Measurements from ENCODE around the gene UBQLN1. TPM values are rescaled to one million over a fixed set of nuclear protein-coding genes. Genes with fewer than 3 reads are reported as not detected.

Gene UBQLN1
- total and polyA plus RNA-seq, 4 donors: 26.3 to 140 (median 80.1) TPM

DNA sequence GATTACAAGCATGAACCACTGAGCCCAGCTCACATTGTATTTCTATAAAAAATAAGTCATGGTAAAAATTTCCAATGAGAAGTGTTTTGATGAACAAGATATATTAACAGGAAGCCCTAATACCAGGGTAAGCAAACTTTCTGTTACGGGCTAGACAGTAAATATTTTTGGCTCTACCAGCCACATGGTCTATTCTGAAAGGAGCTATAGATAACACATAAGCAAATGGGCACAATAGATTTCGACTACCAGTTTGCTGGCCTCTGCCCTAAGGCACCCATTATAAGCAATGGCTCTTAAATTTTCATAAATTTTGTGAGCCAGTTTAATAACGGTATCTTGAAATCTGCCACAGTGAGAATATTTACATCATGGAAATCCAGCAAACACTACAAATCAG, 8.1 kb downstream of the UBQLN1 start:
- Histone ChIP-seq H3K9ac (ENCODE audit: insufficient read depth in 1 of 2, low read length in 2 of 2) (no peak overlapping the region), H3K4me3 (no peak overlapping the region), H3K27ac (ENCODE audit: low read depth in 1 of 2, low read length in 1 of 2) (no peak overlapping the region), H3K27me3 (ENCODE audit: control insufficient read depth in 3 of 3, insufficient read depth in 3 of 3, low read length in 2 of 3) (no peaks in the 10 kb centered on the region), H3K4me1 (ENCODE audit: control insufficient read depth in 5 of 5, insufficient read depth in 5 of 5, low read length in 5 of 5) (peaks cover 0 to 18% (median 0%) of the 10 kb centered on the region in 5 donors), H3K36me3 (ENCODE audit: control insufficient read depth in 4 of 4, insufficient read depth in 4 of 4, low read length in 4 of 4) (no peaks in the 10 kb centered on the region), H3K9me3 (ENCODE audit: control insufficient read depth in 4 of 4, insufficient read depth in 3 of 4, low read length in 3 of 4) (no peaks in the 10 kb centered on the region)
- 85 to 91% methylated on average over 3 of the region's 3 CpGs for WGBS, 2 donors
- TF ChIP-seq, protein P1, sequence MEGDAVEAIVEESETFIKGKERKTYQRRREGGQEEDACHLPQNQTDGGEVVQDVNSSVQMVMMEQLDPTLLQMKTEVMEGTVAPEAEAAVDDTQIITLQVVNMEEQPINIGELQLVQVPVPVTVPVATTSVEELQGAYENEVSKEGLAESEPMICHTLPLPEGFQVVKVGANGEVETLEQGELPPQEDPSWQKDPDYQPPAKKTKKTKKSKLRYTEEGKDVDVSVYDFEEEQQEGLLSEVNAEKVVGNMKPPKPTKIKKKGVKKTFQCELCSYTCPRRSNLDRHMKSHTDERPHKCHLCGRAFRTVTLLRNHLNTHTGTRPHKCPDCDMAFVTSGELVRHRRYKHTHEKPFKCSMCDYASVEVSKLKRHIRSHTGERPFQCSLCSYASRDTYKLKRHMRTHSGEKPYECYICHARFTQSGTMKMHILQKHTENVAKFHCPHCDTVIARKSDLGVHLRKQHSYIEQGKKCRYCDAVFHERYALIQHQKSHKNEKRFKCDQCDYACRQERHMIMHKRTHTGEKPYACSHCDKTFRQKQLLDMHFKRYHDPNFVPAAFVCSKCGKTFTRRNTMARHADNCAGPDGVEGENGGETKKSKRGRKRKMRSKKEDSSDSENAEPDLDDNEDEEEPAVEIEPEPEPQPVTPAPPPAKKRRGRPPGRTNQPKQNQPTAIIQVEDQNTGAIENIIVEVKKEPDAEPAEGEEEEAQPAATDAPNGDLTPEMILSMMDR (IDR thresholded peaks at IDR 0.05; ENCODE audit: control extremely low read depth, extremely low read depth): no peak
- DNase-seq (no peak), ATAC-seq (ENCODE audit: insufficient read depth, low FRiP score) (no peak)

DNA sequence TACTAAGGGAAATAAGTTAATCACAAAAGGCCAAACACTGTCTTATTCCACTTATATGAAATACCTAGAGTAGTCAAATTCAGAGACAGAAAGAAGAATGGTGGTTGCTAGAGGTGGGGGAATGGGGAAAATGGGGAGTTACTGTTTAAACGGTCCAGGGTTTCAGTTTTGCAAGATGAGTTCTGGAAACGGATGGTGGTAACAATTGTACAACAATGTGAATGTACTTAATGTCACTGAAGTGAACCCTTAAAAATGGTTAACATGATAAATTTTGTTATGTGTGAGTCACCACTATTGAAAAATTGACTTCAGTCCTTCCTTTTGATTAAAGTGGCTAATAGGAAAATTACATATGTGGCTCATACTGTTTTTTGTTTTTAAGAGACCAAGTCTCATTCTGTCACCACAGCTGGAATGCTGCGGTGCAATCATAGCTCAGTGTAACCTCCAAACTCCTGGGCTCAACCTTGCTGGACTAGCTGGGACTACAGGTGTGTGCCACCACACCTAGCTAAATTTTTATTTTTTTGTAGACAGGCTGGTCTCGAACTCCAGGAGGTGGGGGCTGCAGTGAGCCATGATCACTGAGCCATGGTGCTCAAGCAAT, 8.7 kb downstream of the UBQLN1 start:
- no peaks in the 10 kb centered on the region for H3K9me3 ChIP-seq (ENCODE audit: control insufficient read depth in 4 of 4, insufficient read depth in 3 of 4, low read length in 3 of 4)
- TF ChIP-seq, protein P1 (IDR thresholded peaks at IDR 0.05; ENCODE audit: control extremely low read depth, extremely low read depth): no peak
- no peak overlapping the region for H3K9ac ChIP-seq (ENCODE audit: insufficient read depth in 1 of 2, low read length in 2 of 2)
- no peaks in the 10 kb centered on the region for H3K36me3 ChIP-seq (ENCODE audit: control insufficient read depth in 4 of 4, insufficient read depth in 4 of 4, low read length in 4 of 4)
- DNase-seq: no peak
- H3K27me3 ChIP-seq (ENCODE audit: control insufficient read depth in 3 of 3, insufficient read depth in 3 of 3, low read length in 2 of 3): no peaks in the 10 kb centered on the region
- 58 to 62% methylated on average over 4 of the region's 4 CpGs for WGBS, 2 donors
- ATAC-seq (ENCODE audit: insufficient read depth, low FRiP score): no peak
- H3K4me3 ChIP-seq: no peak overlapping the region
- peaks cover 0 to 18% (median 0%) of the 10 kb centered on the region in 5 donors for H3K4me1 ChIP-seq (ENCODE audit: control insufficient read depth in 5 of 5, insufficient read depth in 5 of 5, low read length in 5 of 5)
- H3K27ac ChIP-seq (ENCODE audit: low read depth in 1 of 2, low read length in 1 of 2): no peak overlapping the region

DNA sequence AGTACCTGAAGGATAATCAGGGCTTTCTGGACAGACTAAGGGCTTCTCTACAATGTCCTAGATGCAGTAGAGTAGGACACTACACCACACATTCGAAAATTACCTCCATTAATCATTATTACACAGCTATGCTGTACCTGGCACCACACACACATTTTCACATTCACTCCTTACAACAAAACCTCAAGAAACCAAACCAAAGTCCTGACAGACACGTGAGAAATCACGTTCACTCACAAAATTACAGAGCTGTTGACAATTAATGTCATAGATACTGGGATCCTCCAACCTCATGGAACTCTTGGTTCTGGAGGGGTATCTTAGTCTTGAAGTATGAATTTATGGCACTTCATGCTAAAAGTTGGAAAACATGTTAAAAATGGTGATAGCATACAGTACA, 16.3 kb downstream of the UBQLN1 start:
- no peak for DNase-seq
- TF ChIP-seq, protein P1 (IDR thresholded peaks at IDR 0.05; ENCODE audit: control extremely low read depth, extremely low read depth): no peak
- peaks cover 0 to 15% (median 0%) of the 10 kb centered on the region in 5 donors for H3K4me1 ChIP-seq (ENCODE audit: control insufficient read depth in 5 of 5, insufficient read depth in 5 of 5, low read length in 5 of 5)
- H3K9me3 ChIP-seq (ENCODE audit: control insufficient read depth in 4 of 4, insufficient read depth in 3 of 4, low read length in 3 of 4): no peaks in the 10 kb centered on the region
- H3K4me3 ChIP-seq: no peak overlapping the region
- no peak overlapping the region for H3K9ac ChIP-seq (ENCODE audit: insufficient read depth in 1 of 2, low read length in 2 of 2)
- H3K27me3 ChIP-seq (ENCODE audit: control insufficient read depth in 3 of 3, insufficient read depth in 3 of 3, low read length in 2 of 3): no peaks in the 10 kb centered on the region
- H3K27ac ChIP-seq (ENCODE audit: low read depth in 1 of 2, low read length in 1 of 2): no peak overlapping the region
- WGBS, 2 donors: 88 to 93% methylated on average over 3 of the region's 3 CpGs
- peaks cover 0 to 2% (median 0%) of the 10 kb centered on the region in 4 donors for H3K36me3 ChIP-seq (ENCODE audit: control insufficient read depth in 4 of 4, insufficient read depth in 4 of 4, low read length in 4 of 4)
- no peak for ATAC-seq (ENCODE audit: insufficient read depth, low FRiP score)

DNA sequence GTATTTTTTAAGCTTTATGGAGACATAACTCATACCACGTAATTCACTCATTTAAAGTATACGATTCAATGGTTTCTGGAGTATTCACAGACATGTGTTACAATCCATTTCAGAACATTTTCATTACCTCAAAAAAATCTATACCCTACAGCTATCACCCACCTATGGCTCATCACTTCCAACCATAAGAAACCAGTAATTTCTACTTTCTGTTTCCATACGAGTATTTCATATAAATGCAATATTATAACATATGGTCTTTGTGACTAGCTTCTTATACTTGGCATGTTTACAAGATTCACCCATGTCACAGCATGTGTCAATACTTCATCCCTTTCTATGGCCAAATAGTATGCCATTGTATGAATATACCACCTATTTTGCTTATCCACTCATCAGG, 18.8 kb downstream of the UBQLN1 start:
- ATAC-seq (ENCODE audit: insufficient read depth, low FRiP score): no peak
- H3K36me3 ChIP-seq (ENCODE audit: control insufficient read depth in 4 of 4, insufficient read depth in 4 of 4, low read length in 4 of 4): peaks cover 0 to 4% (median 1%) of the 10 kb centered on the region in 4 donors
- TF ChIP-seq, protein P1 (IDR thresholded peaks at IDR 0.05; ENCODE audit: control extremely low read depth, extremely low read depth): no peak

More for the DNA sequence above, 18.8 kb downstream of the UBQLN1 start:
- no peak overlapping the region for H3K27ac ChIP-seq (ENCODE audit: low read depth in 1 of 2, low read length in 1 of 2)
- no peak overlapping the region for H3K4me3 ChIP-seq
- no peak for DNase-seq
- H3K9me3 ChIP-seq (ENCODE audit: control insufficient read depth in 4 of 4, insufficient read depth in 3 of 4, low read length in 3 of 4): no peaks in the 10 kb centered on the region
- no peaks in the 10 kb centered on the region for H3K27me3 ChIP-seq (ENCODE audit: control insufficient read depth in 3 of 3, insufficient read depth in 3 of 3, low read length in 2 of 3)
- H3K4me1 ChIP-seq (ENCODE audit: control insufficient read depth in 5 of 5, insufficient read depth in 5 of 5, low read length in 5 of 5): peaks cover 0 to 17% (median 0%) of the 10 kb centered on the region in 5 donors
- H3K9ac ChIP-seq (ENCODE audit: insufficient read depth in 1 of 2, low read length in 2 of 2): no peak overlapping the region
- 86 to 88% methylated on average over 3 of the region's 3 CpGs for WGBS, 2 donors
